SU-DHL-6 (cell line): ENCODE measurements around the gene TMEM80.

Experiments used
- H2AFZ ChIP-seq: fragments of 200-600 bp; sonication (generic); 2 replicates; pipeline ENCODE4 v1.6.1; 2014; ENCODE audit warnings: low read depth, mild to moderate bottlenecking, moderate library complexity, mixed read lengths, antibody characterized with exemption, low read length; ENCODE audit not compliant: severe bottlenecking
- H3F3A ChIP-seq: fragments of 200-600 bp; shearing (Covaris generic); 2 replicates; pipeline ENCODE4 v1.6.0; 2016; ENCODE audit warnings: antibody characterized with exemption, mild to moderate bottlenecking; ENCODE audit not compliant: insufficient read depth
- H3K27ac ChIP-seq: fragments of 200-600 bp; sonication (generic); 2 replicates; pipeline ENCODE4 v1.5.1; 2016; ENCODE audit warnings: low read depth, mild to moderate bottlenecking, low read length, moderate library complexity, mixed read lengths
- H3K27me3 ChIP-seq: fragments of 200-600 bp; sonication (generic), shearing (Covaris generic); 2 replicates; pipeline ENCODE4 v1.6.0; 2014; ENCODE audit warnings: mild to moderate bottlenecking, low read length
- H3K36me3 ChIP-seq: fragments of 200-600 bp; sonication (generic); 2 replicates; pipeline ENCODE4 v1.6.1; 2014; ENCODE audit warnings: mild to moderate bottlenecking, low read length, mixed read lengths
- H3K4me2 ChIP-seq: fragments of 300-600, 200-600 bp; shearing (Covaris generic), sonication (generic); 2 replicates; pipeline ENCODE4 v1.6.0; 2014; ENCODE audit warnings: low read length, low read depth, mild to moderate bottlenecking; ENCODE audit not compliant: poor library complexity, severe bottlenecking
- H3K4me3 ChIP-seq: fragments of 200-600 bp; sonication (generic); 2 replicates; pipeline ENCODE4 v1.5.1; 2014; ENCODE audit warnings: antibody characterized with exemption, low read length, mild to moderate bottlenecking, mixed read lengths; ENCODE audit not compliant: insufficient read depth, poor library complexity, severe bottlenecking
- H3K79me2 ChIP-seq: fragments of 200-600 bp; sonication (generic); 2 replicates; pipeline ENCODE4 v1.6.1; 2014; ENCODE audit warnings: mild to moderate bottlenecking, low read length, moderate library complexity; ENCODE audit not compliant: insufficient read depth
- H3K9ac ChIP-seq: fragments of 200-600 bp; sonication (generic); 2 replicates; pipeline ENCODE4 v1.7.0; 2014; ENCODE audit warnings: mild to moderate bottlenecking, low read length
- H3K9me2 ChIP-seq: fragments of 200-600 bp; sonication (generic); replicated peaks from 2 replicates; pipeline ENCODE4 v1.6.1; 2014; ENCODE audit warnings: low read length; ENCODE audit not compliant: insufficient read depth
- H3K9me3 ChIP-seq: fragments of 200-600 bp; sonication (generic); 2 replicates; pipeline ENCODE4 v1.6.1; 2014; ENCODE audit warnings: low read length, mixed read lengths; ENCODE audit not compliant: insufficient read depth
- H4K20me1 ChIP-seq: fragments of 200-600 bp; sonication (generic); 2 replicates; pipeline ENCODE4 v1.6.1; 2014; ENCODE audit warnings: low read depth, mild to moderate bottlenecking, antibody characterized with exemption, low read length, moderate library complexity, mixed read lengths
- CTCF ChIP-seq: fragments of 200-600 bp; sonication (generic); IDR thresholded peaks from one replicate; pipeline ENCODE4 v1.5.1; 2017; ENCODE audit warnings: antibody characterized with exemption, mild to moderate bottlenecking, low read length, moderate library complexity; ENCODE audit not compliant: insufficient read depth, poor library complexity, severe bottlenecking
- EZH2phosphoT487 ChIP-seq: fragments of 200-600 bp; sonication (generic), shearing (Covaris generic); conservative IDR thresholded peaks from 2 replicates; pipeline ENCODE4 v1.6.1; 2018; ENCODE audit warnings: mild to moderate bottlenecking, antibody characterized with exemption, low read length, moderate library complexity, mixed read lengths

The TMEM80 gene

GRCh38 chr11:720017-720641 is 24.5 kb downstream of the TMEM80 start:
- Histone ChIP-seq H3K4me3 (no peak overlapping the region), H3K4me2 (no peak overlapping the region), H2AFZ (no peak overlapping the region)

GRCh38 chr11:720642-721246 is 25.1 kb downstream of the TMEM80 start:
- H3K36me3 ChIP-seq = no peaks in the 10 kb centered on the region
- no peaks in the 10 kb centered on the region for H4K20me1 ChIP-seq
- H3K27ac ChIP-seq = no peak overlapping the region
- peaks cover 7% of the 10 kb centered on the region; the same call in 1 of the 2 replicates for H3F3A ChIP-seq
- H2AFZ ChIP-seq = no peak overlapping the region
- H3K4me2 ChIP-seq = peak overlapping the region; percentile 26
- H3K9me2 ChIP-seq = no peaks in the 10 kb centered on the region
- TF ChIP-seq EZH2phosphoT487 = no peak
- H3K9ac ChIP-seq = no peak overlapping the region; the same call in 1 of the 2 replicates
- no peaks in the 10 kb centered on the region for H3K79me2 ChIP-seq
- H3K27me3 ChIP-seq = no peaks in the 10 kb centered on the region
- no peaks in the 10 kb centered on the region for H3K9me3 ChIP-seq
- peak overlapping the region; percentile 13 for H3K4me3 ChIP-seq

More at GRCh38 chr11:720017-720641, 24.5 kb downstream of the TMEM80 start:
- H3K27me3 ChIP-seq = no peaks in the 10 kb centered on the region
- H4K20me1 ChIP-seq = no peaks in the 10 kb centered on the region
- no peaks in the 10 kb centered on the region for H3K36me3 ChIP-seq
- H3K9me2 ChIP-seq = no peaks in the 10 kb centered on the region
- no peaks in the 10 kb centered on the region for H3K79me2 ChIP-seq
- H3K27ac ChIP-seq = no peak overlapping the region
- peaks cover 7% of the 10 kb centered on the region; the same call in 1 of the 2 replicates for H3F3A ChIP-seq
- H3K9ac ChIP-seq = no peak overlapping the region
- no peak for TF ChIP-seq CTCF
- no peaks in the 10 kb centered on the region for H3K9me3 ChIP-seq

- no peaks in the 10 kb centered on the region for H3K9me2 ChIP-seq
- peaks cover 7% of the 10 kb centered on the region; the same call in 1 of the 2 replicates for H3F3A ChIP-seq
- H3K4me2 ChIP-seq = peak overlapping the region; percentile 26
- no peak overlapping the region; the same call in 1 of the 2 replicates for H3K9ac ChIP-seq
- H3K79me2 ChIP-seq = no peaks in the 10 kb centered on the region
- peak overlapping the region; percentile 13 for H3K4me3 ChIP-seq
- H3K9me3 ChIP-seq = no peaks in the 10 kb centered on the region
- H3K27me3 ChIP-seq = no peaks in the 10 kb centered on the region
- no peak overlapping the region for H3K27ac ChIP-seq
- H2AFZ ChIP-seq = no peak overlapping the region
- H3K36me3 ChIP-seq = no peaks in the 10 kb centered on the region
- no peaks in the 10 kb centered on the region for H4K20me1 ChIP-seq
- TF ChIP-seq EZH2phosphoT487 (0 out of 2 replicates have a peak, but pooled peaks have one; percentile 63), CTCF (no peak)
These were observed 25.7 kb downstream of the TMEM80 start for GRCh38 chr11:721247-721740.
